Activated naive CD4-positive, alpha-beta T cell treated with Interleukin-2 at 50 U/mL for 16 hours (primary cell): ENCODE measurements around the gene SAT1.
A peak's percentile ranks its signal among the peaks of the same experiment; 100 is the strongest.
"Not testable (repeated sequence)": the region's sequence is repeated elsewhere in the genome, so short reads cannot be mapped to it uniquely, and the experiment has no call there.

ENCODE experiments used
- DNase-seq: peaks from one replicate; pipeline ENCODE4 v3.0.0-alpha.2; 2020

Gene SAT1

DNA sequence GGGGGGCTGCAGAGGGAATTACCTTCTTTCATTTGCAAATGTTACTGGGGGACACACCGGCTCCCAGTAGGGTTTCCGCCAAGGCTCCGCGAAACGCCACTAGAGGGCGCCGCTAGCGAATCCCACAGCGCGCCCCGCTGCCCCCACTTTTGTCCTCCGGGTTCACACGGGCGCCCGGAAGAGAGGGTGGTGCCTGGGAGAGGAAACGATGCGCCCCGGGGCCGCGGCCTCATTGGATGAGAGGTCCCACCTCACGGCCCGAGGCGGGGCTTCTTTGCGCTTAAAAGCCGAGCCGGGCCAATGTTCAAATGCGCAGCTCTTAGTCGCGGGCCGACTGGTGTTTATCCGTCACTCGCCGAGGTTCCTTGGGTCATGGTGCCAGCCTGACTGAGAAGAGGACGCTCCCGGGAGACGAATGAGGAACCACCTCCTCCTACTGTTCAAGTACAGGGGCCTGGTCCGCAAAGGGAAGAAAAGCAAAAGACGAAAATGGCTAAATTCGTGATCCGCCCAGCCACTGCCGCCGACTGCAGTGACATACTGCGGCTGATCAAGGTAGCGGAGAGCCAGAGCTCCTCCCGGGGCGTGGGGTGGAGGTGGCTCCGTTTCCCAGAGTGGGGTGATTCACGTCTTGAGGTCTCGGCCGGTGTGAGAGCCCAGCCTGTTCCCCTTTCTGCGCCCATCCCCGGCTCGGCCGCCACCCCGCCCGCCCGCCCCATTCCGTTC lies at the start of gene SAT1:
SAT1 (plus strand) TSS at position 311 of the 726 bp plus-strand sequence; CDS start at position 490, 179 bp downstream.
- peak; percentile 92 for DNase-seq

- no peak for DNase-seq
Observed at GRCh38 chrX:23736030-23736429, 46.9 kb upstream of the SAT1 start.

DNA sequence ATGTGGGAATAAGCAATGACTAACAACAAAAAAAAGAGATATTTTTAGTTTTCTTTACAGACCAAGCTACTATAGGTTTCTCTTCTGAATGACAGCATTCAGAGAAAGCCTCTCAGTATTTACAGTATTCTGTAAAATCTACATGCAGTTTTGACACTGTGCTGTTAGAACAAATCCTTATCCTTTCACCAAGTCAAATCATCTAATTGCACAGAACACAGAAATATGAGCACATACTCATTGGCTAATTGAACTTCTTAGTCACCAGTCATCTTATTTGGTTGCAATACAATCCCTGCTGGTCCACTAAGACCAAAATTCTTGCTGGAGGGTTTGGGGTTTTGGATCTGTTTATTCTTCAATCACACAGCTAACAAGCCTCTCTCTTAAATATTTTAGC lies 45.6 kb upstream of the SAT1 start:
- no peak for DNase-seq

DNA sequence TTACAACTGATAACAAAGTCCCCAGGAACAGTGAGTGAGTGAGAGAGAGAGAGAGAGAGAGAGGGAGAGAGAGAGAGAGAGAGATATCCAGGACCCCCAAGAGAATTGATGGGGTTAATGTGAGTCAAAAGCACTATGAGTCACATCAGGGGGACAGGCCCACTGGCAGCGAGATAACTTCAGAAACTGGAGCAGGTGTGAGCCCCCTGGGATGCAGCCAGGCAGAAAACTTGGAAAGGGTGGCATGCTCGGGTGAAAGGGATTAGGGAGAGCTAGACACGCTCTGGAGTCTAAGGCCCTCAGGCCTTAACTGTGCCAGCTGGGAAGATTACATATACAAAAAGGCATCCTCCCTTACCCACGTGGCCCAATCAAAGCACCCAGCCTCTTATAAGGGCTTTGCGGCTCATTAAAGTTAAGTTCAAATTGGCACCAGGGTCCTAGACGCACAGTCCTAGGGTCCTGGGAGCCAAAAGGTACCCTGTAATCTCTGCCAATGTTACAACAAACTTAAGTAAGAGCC lies 40.7 kb upstream of the SAT1 start:
- DNase-seq: peak; percentile 4

- peak; percentile 74 for DNase-seq
Observed at GRCh38 chrX:23742697-23743622, 40.0 kb upstream of the SAT1 start, which contains the start of gene ACOT9. ACOT9 (minus strand) TSS chrX:23743276; CDS start chrX:23743144, 132 bp downstream.

DNA sequence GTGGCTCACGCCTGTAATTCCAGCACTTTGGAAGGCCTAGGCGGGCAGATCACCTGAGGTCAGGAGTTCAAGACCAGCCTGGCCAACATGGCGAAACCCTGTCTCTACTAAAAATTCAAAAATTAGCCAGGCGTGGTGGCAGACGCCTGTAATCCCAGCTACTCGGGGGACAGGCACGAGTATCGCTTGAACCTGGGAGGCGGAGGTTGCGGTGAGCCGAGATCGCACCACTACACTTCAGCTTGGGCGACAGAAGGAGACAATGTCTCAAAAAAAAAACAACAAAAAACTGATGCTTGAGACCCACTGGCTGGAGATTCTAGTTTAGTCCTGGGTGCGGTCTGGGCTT lies 39.4 kb upstream of the SAT1 start:
- DNase-seq: not testable (repeated sequence)

GRCh38 chrX:23745786-23746185 lies 37.2 kb upstream of the SAT1 start:
- no peak for DNase-seq

DNA sequence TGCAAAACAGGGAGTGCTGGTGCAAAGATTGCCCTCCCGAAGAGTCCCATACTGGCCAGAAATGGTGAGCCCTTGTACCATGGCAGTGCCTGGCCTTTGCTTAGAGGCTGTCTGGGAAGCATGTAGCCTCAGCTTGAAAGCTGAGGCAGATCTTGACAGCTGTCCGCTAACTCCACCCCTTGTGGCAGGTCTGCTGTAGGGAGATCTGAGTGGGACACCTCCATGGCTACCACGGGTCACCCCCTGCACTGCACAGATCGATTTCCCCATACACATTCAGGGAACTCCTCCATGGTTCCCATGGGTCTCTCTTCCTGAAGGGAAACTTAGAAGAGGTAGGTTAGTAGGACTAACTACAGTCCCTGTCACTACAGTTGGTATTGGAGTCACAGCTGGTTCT lies 33.8 kb upstream of the SAT1 start:
- DNase-seq: no peak

DNA sequence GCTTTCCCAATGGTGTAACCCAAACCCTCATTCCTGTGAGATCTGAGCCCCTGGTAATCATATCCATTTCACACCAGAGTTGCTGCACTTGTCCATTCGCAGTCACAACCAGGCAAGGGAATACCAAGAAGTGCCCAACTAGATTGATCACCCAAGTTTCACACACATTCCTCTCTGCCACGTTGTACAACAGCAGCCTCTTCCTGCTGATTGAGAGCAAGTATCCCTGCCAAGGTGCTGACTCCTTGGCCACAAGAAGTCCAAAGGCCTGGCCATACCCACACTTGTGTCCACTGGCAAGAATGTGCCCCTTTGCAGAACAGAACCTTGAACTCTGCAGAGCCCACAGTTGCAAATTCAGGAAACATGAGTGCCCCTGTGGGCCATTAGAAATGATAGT lies 33.4 kb upstream of the SAT1 start:
- no peak for DNase-seq

DNA sequence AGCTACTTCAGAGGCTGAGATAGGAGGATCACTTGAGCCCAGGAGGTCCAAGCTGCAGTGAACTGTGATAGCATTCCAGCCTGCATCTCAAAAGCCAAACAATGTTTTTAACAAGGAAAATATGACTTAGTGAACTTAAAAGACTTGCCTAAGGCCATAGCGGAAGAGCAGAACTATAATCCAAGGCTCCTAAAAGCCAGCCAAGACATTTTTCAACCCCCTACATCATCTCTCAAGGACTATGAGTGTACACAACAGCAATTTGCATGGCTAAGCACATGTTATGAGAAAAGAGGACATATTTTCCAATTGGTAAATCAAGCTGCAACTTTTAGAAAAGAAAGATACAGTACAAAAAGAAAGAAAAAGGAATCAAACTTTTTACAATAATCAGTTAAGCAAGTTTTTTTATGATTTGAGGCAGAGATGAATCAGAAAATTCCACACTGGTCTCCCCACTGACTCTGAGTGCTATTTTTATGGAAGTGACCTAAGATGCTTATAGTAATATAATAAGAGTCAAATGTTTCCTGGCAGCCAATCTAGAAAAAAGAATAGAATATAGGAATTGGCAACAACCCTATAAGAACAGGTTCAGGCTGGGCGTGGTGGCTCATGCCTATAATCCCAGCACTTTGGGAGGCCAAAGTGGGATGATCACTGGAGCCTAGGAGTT lies 30.1 kb upstream of the SAT1 start:
- DNase-seq: no peak

DNA sequence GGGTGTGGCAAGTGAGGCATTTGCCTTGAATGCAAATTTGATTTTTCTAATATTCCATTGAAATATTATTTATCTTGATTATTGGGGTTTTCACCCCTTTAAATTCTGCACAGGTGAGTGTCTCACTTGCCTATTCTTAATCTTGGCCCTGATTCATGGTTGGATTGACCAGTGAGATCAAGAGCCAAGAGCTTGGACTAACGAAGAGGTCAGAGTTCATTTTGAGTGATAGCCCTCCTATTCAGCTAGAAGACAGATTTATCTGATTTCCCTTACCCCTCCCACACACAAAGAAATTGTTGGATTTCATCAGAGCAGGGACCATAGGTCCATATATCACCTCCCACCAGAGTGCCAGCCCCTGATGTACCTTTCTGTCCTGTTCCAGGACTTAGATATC lies 28.3 kb upstream of the SAT1 start:
- DNase-seq: no peak

GRCh38 chrX:23756165-23756564 lies 26.8 kb upstream of the SAT1 start:
- peak; percentile 58 for DNase-seq

DNA sequence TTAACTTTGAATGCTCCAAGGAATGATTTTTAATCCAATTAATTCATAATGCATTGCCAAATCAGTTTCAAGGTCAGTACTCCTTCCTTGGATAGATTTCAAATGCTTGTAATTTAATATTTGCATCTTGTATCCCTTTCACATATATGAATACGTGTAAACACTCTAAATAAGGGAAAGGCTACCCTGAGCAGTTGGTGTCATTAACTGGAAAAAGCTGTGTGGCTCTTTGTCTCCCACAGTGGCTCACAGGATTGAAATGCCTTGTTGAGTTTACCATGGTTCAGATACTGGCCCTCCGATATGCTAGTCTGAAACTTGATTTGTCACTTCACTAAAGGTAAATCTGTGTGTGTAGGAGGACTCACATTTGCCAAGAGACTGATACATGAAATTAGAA lies 23.2 kb upstream of the SAT1 start:
- DNase-seq: no peak

DNA sequence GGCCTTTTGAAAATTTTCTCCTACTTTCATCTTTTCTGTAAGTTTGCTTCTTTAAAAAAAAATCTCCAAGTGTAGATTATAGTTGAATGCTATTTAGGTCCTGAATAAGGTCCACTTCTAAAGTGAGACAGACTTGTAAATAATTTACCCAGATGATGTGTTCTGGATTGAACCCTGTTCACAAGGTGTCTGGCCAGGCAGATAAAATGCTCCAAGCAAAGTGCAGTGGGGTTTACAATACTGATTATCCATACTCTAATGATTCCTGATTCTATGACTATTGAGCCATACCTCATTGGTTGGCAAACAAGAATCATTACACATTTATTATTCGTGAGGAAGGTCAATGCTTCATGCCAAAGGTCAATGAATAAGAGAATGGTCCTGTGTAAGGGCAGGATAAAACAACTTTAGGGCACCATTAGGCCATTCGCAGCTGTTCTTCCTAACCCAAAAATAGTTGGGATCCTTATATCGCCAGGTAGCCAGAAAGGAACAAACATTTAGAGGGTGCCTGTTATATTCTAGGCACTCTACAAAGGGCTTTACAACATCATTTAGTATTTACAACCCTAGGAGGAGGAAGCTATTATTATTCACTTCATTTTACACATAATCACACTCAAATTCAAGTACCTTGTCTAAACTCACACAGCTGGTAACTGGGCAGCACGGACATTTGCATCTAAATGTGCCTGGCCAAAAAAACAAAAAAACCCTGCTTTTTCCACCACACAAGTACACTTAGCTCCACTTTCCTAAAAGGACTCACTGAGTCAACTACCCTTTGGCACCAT lies 18.6 kb upstream of the SAT1 start:
- no peak for DNase-seq

DNA sequence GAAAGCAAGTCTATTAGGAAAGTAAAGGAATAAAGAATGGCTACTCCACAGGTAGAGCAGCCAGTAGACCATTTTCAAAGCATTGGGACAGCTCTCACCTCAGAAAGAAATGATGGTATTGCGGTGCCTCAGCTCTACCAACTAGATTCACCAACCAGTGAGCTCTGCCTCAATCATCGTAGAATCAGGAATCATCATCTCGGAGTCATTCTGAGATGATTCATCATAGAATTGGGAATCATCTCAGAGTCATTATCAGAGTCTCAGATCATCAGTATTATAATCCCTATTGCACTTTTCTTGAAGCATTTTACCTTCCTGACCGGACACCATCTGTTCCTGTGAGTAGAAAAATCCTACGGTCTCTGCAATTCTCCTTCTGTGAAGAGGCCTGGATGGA lies 17.5 kb upstream of the SAT1 start:
- no peak for DNase-seq

GRCh38 chrX:23765868-23766267 lies 17.1 kb upstream of the SAT1 start:
- no peak for DNase-seq

GRCh38 chrX:23766650-23767551 lies 16.1 kb upstream of the SAT1 start:
- DNase-seq: no peak

DNA sequence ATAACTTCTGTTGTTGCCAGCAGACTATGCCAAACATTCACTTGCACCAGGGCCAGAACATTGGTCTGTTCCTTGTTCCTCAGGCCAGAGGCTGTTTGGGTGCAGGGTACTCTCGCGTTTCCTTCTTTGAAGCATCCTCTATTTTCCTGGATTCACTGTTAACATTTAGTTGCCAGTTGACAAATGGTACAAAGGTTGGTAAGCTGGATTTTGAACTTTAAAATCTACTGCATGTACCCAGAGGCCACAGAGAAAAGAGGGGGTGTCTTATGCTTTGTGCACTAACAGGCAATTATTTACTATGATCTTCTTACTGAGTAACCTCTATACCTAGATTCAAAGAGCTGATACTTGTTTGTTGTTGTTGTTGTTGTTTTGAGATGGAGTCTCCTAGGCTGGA lies 12.8 kb upstream of the SAT1 start:
- DNase-seq: no peak

DNA sequence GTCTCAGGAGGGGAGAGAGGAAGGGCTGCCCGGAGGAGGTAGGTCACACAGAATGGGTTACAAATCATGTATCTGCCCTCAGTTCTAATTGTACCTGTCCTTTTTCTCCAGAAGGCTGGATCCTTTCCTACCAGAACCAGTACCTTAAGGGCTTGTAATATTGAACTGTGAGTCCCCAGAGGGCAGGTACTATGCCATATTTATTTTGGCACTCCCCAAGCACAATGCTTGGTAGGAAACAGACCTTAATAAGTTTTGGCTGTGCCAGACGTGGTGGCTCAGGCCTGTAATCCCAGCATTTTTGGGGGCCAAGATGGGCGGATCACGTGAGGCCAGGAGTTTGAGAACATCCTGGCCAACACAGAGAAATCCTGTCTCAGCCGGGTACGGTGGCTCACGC lies 11.9 kb upstream of the SAT1 start:
- not testable (repeated sequence) for DNase-seq

- peak; percentile 30 for DNase-seq
Observed at GRCh38 chrX:23773601-23774175, 9.3 kb upstream of the SAT1 start.

DNA sequence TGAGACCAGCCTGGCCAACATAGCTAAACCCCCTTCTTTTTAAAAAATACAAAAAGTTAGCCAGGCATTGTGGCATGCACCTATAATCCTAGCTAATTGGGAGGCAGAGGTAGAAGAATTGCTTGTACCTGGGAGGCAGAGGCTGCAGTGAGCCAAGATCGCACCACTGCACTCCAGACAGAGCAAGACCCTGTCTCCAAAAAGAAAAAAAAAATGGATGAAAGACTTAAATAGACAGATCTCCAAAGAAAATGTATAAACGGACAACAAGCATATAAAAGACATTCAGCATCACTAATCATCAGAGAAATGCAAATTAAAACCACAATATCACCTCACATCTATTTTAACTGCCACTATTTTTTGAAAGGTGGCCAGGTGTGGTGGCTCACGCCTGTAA lies 6.6 kb upstream of the SAT1 start:
- no peak for DNase-seq
